Psoas muscle (tissue), 8 donors: ENCODE results near the gene SCTR. TPM values are rescaled to one million over a fixed set of nuclear protein-coding genes. Genes with fewer than 3 reads are reported as not detected.

Source experiments
- ATAC-seq, 4 donors: fragments of 200-7000 bp; cut with Tn5 transposase; one replicate each; pipeline ENCODE4 v1.9.1; 2020; ENCODE audit warnings: moderate library complexity in 3 of 4, mild to moderate bottlenecking in 2 of 4
- DNase-seq, 2 donors: peaks; one replicate each; pipeline ENCODE4 v3.0.0-alpha.2; 2020
- H3K27ac ChIP-seq: fragments of 200-600 bp; one replicate; pipeline ENCODE4 v1.8.0; 2022
- H3K27me3 ChIP-seq, 3 donors: fragments of 200-600 bp in 1 of 3; one replicate each; pipeline versions ENCODE4 v1.6.1 to v1.8.0; 2013 to 2022; ENCODE audit warnings: low read length in 2 of 3, mild to moderate bottlenecking in 2 of 3, moderate library complexity in 1 of 3; ENCODE audit not compliant: insufficient read depth in 3 of 3
- H3K36me3 ChIP-seq, 2 donors: fragments of 200-600 bp in 1 of 2; one replicate each; pipeline versions ENCODE4 v1.6.1 to v1.8.0; 2013 to 2022; ENCODE audit warnings: low read depth in 1 of 2, mild to moderate bottlenecking in 1 of 2, moderate library complexity in 1 of 2; ENCODE audit not compliant: insufficient read depth in 1 of 2
- H3K4me1 ChIP-seq: fragments of 200-600 bp; one replicate; pipeline ENCODE4 v1.8.0; 2022
- H3K4me3 ChIP-seq: fragments of 200-600 bp; one replicate; pipeline ENCODE4 v1.8.0; 2022; ENCODE audit warnings: mild to moderate bottlenecking
- H3K9me3 ChIP-seq: fragments of 200-600 bp; one replicate; pipeline ENCODE4 v1.8.0; 2022
- WGBS, 3 donors: extraction: QIAGEN DNeasy Blood & Tissue Kit; methylation state at CpG; one replicate each; pipeline versions ENCODE4 v1.1.6 to v1.1.7; 2013; 5-methylcytosine and 5-hydroxymethylcytosine counted together
- intact Hi-C, 2 donors: fragments of 100-400 bp; cut with DNase I; formaldehyde crosslinking; loops; one replicate each; pipeline versions ENCODE4 v1.11.0 to v1.14.2; 2022
- polyA plus RNA-seq, 3 donors: library from polyadenylated mRNA; stranded (reverse); fragments of 200-250 nt; gene quantifications; one replicate each; pipeline ENCODE4 v1.2.3, GENCODE V29; 2013
- total RNA-seq, 4 donors: library from RNA; stranded (reverse); fragmentation: NEBNext Ultra II Directional in 2 of 4; extraction: Animal tissue kit (Norgen Biotek cat#: 25700) in 2 of 4; gene quantifications; one replicate each; pipeline versions ENCODE4 v1.2.1 to v1.2.4, GENCODE V29; 2021 to 2023
- TF ChIP-seq, protein P1 (sequence below): fragments of 200-600 bp; IDR thresholded peaks from one replicate; pipeline ENCODE4 v1.8.0; 2022; ENCODE audit warnings: antibody characterized with exemption
- donor health status: healthy with polysubstance abuse.
- donor health status: DM: no; HTN: no; CAD: no; lungs with moderate emphysema.
- donor health status: Bipolar disorder and iron deficiency.
- donor health status: healthy.
- donor health status: DM: yes; HTN: yes; CAD: no.
- donor health status: DM: no; HTN: no; CAD: no.
- donor health status: DM: no; HTN: no; CAD: no.
- donor health status: DM: yes; HTN: yes; CAD: no.

Gene SCTR
- total and polyA plus RNA-seq, 7 donors: 0.12 to 1.3 (median 0.57) TPM; not detected in 4

DNA sequence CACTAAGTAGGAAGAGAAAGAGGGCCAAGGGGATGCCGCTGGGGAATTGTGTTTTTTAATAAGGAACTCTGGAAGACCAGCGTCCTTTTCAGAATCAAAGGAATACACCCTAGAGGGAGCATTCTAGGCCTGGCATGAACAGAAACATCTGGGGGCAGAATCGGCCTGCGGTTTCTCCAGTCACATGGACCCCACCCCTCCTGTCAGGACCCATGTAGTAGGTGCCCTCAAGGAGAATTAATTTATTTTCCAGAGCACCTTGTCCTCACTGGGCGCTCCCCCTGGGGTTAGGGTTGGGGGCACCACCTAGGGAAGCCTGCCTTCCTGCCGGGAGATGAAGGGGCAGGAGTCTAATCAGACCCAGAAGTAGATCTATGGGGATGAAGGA is 48.4 kb downstream of the SCTR start:
- DNase-seq (no peak), ATAC-seq (no peak)
- H3K36me3 ChIP-seq: no peaks in the 10 kb centered on the region
- peaks cover 8% of the 10 kb centered on the region for H3K4me1 ChIP-seq
- 67 to 74% (median 72%) methylated on average over 6 of the region's 6 CpGs for WGBS, 3 donors
- intact Hi-C loops: loop anchor here (1.0 to 10.0 kb wide), 4 partner anchors 69 to 461 kb away; no protein-coding TSS in a partner anchor
- no peak overlapping the region for H3K27ac ChIP-seq
- H3K27me3 ChIP-seq: no peaks in the 10 kb centered on the region
- no peak overlapping the region for H3K4me3 ChIP-seq
- TF ChIP-seq, protein P1, sequence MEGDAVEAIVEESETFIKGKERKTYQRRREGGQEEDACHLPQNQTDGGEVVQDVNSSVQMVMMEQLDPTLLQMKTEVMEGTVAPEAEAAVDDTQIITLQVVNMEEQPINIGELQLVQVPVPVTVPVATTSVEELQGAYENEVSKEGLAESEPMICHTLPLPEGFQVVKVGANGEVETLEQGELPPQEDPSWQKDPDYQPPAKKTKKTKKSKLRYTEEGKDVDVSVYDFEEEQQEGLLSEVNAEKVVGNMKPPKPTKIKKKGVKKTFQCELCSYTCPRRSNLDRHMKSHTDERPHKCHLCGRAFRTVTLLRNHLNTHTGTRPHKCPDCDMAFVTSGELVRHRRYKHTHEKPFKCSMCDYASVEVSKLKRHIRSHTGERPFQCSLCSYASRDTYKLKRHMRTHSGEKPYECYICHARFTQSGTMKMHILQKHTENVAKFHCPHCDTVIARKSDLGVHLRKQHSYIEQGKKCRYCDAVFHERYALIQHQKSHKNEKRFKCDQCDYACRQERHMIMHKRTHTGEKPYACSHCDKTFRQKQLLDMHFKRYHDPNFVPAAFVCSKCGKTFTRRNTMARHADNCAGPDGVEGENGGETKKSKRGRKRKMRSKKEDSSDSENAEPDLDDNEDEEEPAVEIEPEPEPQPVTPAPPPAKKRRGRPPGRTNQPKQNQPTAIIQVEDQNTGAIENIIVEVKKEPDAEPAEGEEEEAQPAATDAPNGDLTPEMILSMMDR: no peak
- no peaks in the 10 kb centered on the region for H3K9me3 ChIP-seq

DNA sequence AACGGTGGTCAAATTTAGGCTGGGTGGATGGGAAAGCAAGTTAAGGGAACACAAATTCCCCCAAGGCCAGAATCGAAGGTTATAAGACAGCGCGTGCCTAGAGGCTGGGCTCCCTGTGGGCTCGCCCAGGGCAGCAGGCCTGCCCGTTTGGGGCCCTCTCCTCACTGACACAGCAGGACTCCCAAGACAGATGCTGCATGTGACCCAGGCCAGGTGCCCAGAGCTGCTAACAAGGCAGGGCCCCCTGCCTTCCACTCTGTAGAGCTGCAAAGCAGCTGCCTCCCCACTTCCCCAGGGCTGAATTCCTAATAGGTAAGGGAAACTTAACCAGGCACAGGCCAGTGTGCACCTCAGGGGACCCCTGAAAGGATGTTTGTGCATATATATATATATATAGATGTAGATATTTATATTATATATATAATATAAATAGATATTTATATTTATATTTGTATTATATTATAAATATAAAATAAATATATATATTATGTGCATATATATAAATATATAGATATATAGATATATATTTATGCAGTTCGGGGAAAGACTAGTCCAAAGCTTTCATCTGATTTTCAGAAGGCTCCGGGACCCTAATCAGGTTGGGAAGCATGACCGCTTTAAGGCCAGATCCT is 48.9 kb downstream of the SCTR start:
- no peak overlapping the region for H3K4me3 ChIP-seq
- H3K4me1 ChIP-seq: peaks cover 8% of the 10 kb centered on the region
- intact Hi-C loops: loop anchor here (5.0 to 10.0 kb wide), 3 partner anchors 68 to 461 kb away; no protein-coding TSS in a partner anchor
- H3K9me3 ChIP-seq: no peaks in the 10 kb centered on the region
- WGBS, 3 donors: 70 to 77% (median 74%) methylated on average over 9 of the region's 9 CpGs
- H3K27ac ChIP-seq: no peak overlapping the region
- no peaks in the 10 kb centered on the region for H3K36me3 ChIP-seq
- TF ChIP-seq, protein P1: no peak
- ATAC-seq (no peak), DNase-seq (no peak)
- no peaks in the 10 kb centered on the region for H3K27me3 ChIP-seq

DNA sequence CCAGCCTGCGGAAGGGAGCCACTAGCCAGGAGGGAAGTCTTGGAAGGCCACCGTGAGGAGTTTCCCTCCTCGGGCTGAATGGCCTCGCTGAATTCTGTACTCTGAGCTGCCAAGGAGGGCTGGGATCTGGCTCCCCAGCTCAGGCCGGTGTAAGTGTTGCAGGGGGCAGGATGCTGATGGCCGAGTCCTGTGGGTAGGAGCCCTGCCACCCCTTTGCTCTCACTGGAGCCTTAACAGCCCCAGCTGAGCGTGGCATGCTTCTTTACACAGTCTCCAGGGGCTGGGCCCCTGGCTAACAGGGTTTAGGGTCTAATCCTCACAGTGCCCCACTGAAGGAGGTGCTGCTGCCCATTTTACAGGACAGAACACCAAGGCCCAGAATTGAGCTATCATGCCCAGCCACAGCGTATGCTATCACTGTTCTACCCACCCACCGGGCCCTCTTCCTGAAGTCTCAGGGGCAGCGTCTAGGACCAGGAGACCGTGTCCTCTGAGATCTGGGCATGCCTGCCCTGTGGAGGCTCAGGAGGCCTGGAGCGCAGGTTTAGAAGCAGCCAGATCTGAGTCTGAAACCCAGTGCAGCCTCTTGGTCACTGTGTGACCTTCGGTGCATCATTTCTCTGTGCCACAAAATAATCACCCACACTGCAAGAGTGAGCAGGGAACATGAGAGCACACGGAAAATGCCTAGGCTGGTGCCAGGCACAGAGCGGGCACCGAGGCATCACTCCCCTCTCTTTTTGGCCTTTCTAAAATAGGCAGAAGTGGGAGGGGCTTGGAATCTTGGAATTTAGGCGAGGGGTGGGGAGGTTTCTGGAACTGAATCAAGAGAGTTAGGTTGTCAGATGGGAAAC is 49.7 kb downstream of the SCTR start:
- WGBS, 3 donors: 78 to 83% (median 81%) methylated on average over 16 to 17 of the region's 17 CpGs
- peaks cover 8% of the 10 kb centered on the region for H3K4me1 ChIP-seq
- intact Hi-C loops: loop anchor here (5.0 to 10.0 kb wide), 4 partner anchors 67 to 592 kb away; no protein-coding TSS in a partner anchor
- H3K27ac ChIP-seq: no peak overlapping the region
- TF ChIP-seq, protein P1: no peak
- H3K36me3 ChIP-seq: no peaks in the 10 kb centered on the region
- no peaks in the 10 kb centered on the region for H3K9me3 ChIP-seq
- DNase-seq (no peak), ATAC-seq (no peak)
- H3K4me3 ChIP-seq: no peak overlapping the region
- H3K27me3 ChIP-seq: no peaks in the 10 kb centered on the region

DNA sequence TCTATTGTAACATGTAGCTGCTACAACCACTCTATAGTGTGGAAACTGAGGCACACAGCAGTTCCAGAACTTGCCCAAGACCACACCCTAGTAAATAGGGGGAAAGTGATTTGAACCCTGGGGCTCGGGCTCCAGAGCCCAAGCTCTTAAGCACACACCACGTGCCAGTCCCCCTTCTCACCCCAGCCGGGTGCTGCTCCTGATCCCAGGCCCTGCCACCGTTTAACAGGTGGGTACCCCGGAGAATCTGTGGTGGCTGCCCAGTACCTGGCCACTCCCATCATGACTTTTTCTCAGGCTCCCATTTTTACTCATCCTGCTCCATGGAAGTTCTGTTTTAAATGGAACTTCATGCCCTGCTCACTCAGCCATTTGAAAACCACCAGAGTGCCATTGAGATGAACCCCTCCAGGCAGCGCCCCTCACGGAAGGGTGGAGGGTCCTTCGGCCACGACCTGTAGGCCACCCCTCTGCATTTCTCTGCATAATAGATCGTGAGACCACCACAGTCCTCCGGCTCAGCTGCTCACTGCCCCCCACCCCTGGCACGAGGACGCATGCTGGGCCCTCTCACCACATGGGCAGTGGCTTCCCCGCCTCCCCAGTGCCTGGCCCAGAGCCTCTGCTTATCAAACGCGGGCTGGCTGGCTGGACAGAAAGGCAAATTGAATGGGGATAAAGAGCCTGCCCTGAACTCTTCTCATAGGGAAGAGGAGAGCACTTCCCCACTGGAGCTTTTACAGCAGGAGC is 50.5 kb downstream of the SCTR start:
- H3K4me1 ChIP-seq: peaks cover 10% of the 10 kb centered on the region
- intact Hi-C loops: loop anchor here (5.0 to 10.0 kb wide), 3 partner anchors 149 to 591 kb away; no protein-coding TSS in a partner anchor
- H3K9me3 ChIP-seq: no peaks in the 10 kb centered on the region
- H3K4me3 ChIP-seq: no peak overlapping the region
- H3K27ac ChIP-seq: no peak overlapping the region
- DNase-seq (no peak), ATAC-seq (no peak)
- H3K36me3 ChIP-seq: no peaks in the 10 kb centered on the region
- TF ChIP-seq, protein P1: no peak
- WGBS, 3 donors: 89 to 92% (median 90%) methylated on average over 16 of the region's 16 CpGs
- H3K27me3 ChIP-seq: no peaks in the 10 kb centered on the region
